Activated naive CD8-positive, alpha-beta T cell treated with anti-CD3 and anti-CD28 coated beads for 36 hours (primary cell): ENCODE measurements around the gene RUVBL1. TPM values are rescaled to one million over a fixed set of nuclear protein-coding genes. Genes with fewer than 3 reads are reported as not detected.

Experiments used
- DNase-seq: peaks from one replicate; pipeline ENCODE4 v3.0.0; 2021
- H3K27ac Mint-ChIP-seq: one replicate; pipeline ENCODE4 v1.8.0; 2022; ENCODE audit warnings: mild to moderate bottlenecking, moderate library complexity, mixed read lengths
- H3K27me3 Mint-ChIP-seq: one replicate; pipeline ENCODE4 v1.8.0; 2022; ENCODE audit warnings: mild to moderate bottlenecking, mixed read lengths
- H3K36me3 Mint-ChIP-seq: one replicate; pipeline ENCODE4 v1.8.0; 2021; ENCODE audit warnings: mild to moderate bottlenecking, mixed read lengths
- H3K4me1 Mint-ChIP-seq: one replicate; pipeline ENCODE4 v1.8.0; 2021; ENCODE audit warnings: mixed read lengths
- H3K4me3 Mint-ChIP-seq: one replicate; pipeline ENCODE4 v1.8.0; 2022; ENCODE audit warnings: mild to moderate bottlenecking, moderate library complexity, mixed read lengths
- H3K9me3 Mint-ChIP-seq: one replicate; pipeline ENCODE4 v1.8.0; 2022; ENCODE audit warnings: mixed read lengths
- total RNA-seq, 2 experiments: library from RNA; stranded (reverse); gene quantifications; one replicate each; pipeline ENCODE4 v1.2.3, GENCODE V29; 2021

The RUVBL1 gene
- total RNA-seq, 2 experiments from 2014 or later = 120 to 122 TPM

GRCh38 chr3:128081226-128081625 lies 42.4 kb downstream of the RUVBL1 start:
- Mint-ChIP-seq H3K4me3 (no peak overlapping the region), H3K4me1 (peaks cover 5% of the 10 kb centered on the region), H3K27me3 (no peaks in the 10 kb centered on the region), H3K36me3 (peaks cover 39% of the 10 kb centered on the region), H3K27ac (no peak overlapping the region), H3K9me3 (no peaks in the 10 kb centered on the region)
- DNase-seq = no peak

GRCh38 chr3:128080323-128081080 lies 43.1 kb downstream of the RUVBL1 start:
- Mint-ChIP-seq H3K4me1 (peaks cover 5% of the 10 kb centered on the region), H3K4me3 (no peak overlapping the region), H3K36me3 (peaks cover 34% of the 10 kb centered on the region), H3K9me3 (no peaks in the 10 kb centered on the region), H3K27ac (no peak overlapping the region), H3K27me3 (no peaks in the 10 kb centered on the region)
- no peak for DNase-seq

- Mint-ChIP-seq H3K4me1 (peaks cover 9% of the 10 kb centered on the region), H3K9me3 (no peaks in the 10 kb centered on the region), H3K27me3 (no peaks in the 10 kb centered on the region), H3K27ac (no peak overlapping the region), H3K4me3 (no peak overlapping the region), H3K36me3 (peaks cover 30% of the 10 kb centered on the region)
- DNase-seq = no peak
These were observed 43.8 kb downstream of the RUVBL1 start for GRCh38 chr3:128079823-128080222.

GRCh38 chr3:128078875-128079274 lies 44.7 kb downstream of the RUVBL1 start:
- Mint-ChIP-seq H3K27me3 (no peaks in the 10 kb centered on the region), H3K4me3 (no peak overlapping the region), H3K27ac (no peak overlapping the region), H3K9me3 (no peaks in the 10 kb centered on the region), H3K36me3 (peaks cover 27% of the 10 kb centered on the region), H3K4me1 (peaks cover 9% of the 10 kb centered on the region)
- no peak for DNase-seq

- Mint-ChIP-seq H3K4me3 (no peak overlapping the region), H3K9me3 (no peaks in the 10 kb centered on the region), H3K36me3 (peaks cover 27% of the 10 kb centered on the region), H3K27me3 (no peaks in the 10 kb centered on the region), H3K4me1 (peaks cover 9% of the 10 kb centered on the region), H3K27ac (no peak overlapping the region)
- no peak for DNase-seq
These were observed 45.3 kb downstream of the RUVBL1 start for GRCh38 chr3:128078322-128078721.

- DNase-seq = no peak
- Mint-ChIP-seq H3K27me3 (no peaks in the 10 kb centered on the region), H3K36me3 (peaks cover 23% of the 10 kb centered on the region), H3K27ac (no peak overlapping the region), H3K4me1 (peaks cover 9% of the 10 kb centered on the region), H3K4me3 (no peak overlapping the region), H3K9me3 (no peaks in the 10 kb centered on the region)
These were observed 45.9 kb downstream of the RUVBL1 start for GRCh38 chr3:128077665-128078064.

GRCh38 chr3:128077202-128077624 lies 46.4 kb downstream of the RUVBL1 start:
- Mint-ChIP-seq H3K27ac (no peak overlapping the region), H3K9me3 (no peaks in the 10 kb centered on the region), H3K4me1 (peaks cover 9% of the 10 kb centered on the region), H3K27me3 (no peaks in the 10 kb centered on the region), H3K36me3 (peaks cover 18% of the 10 kb centered on the region), H3K4me3 (no peak overlapping the region)
- DNase-seq = no peak

GRCh38 chr3:128076483-128077201 lies 47.0 kb downstream of the RUVBL1 start:
- H3K27ac Mint-ChIP-seq = no peak overlapping the region
- peaks cover 16% of the 10 kb centered on the region for H3K36me3 Mint-ChIP-seq
- H3K9me3 Mint-ChIP-seq = no peaks in the 10 kb centered on the region
- peaks cover 9% of the 10 kb centered on the region for H3K4me1 Mint-ChIP-seq
- no peaks in the 10 kb centered on the region for H3K27me3 Mint-ChIP-seq
- H3K4me3 Mint-ChIP-seq = peak overlapping the region; percentile 25
- peak; percentile 51 for DNase-seq

GRCh38 chr3:128075522-128076482 lies 47.8 kb downstream of the RUVBL1 start:
- H3K4me1 Mint-ChIP-seq = peaks cover 9% of the 10 kb centered on the region
- DNase-seq = peak; percentile 85
- no peaks in the 10 kb centered on the region for H3K9me3 Mint-ChIP-seq
- peak overlapping the region; percentile 42 for H3K4me3 Mint-ChIP-seq
- H3K27me3 Mint-ChIP-seq = no peaks in the 10 kb centered on the region
- H3K27ac Mint-ChIP-seq = no peak overlapping the region
- peaks cover 13% of the 10 kb centered on the region for H3K36me3 Mint-ChIP-seq

GRCh38 chr3:128074851-128075521 lies 48.6 kb downstream of the RUVBL1 start:
- Mint-ChIP-seq H3K36me3 (peaks cover 11% of the 10 kb centered on the region), H3K27me3 (no peaks in the 10 kb centered on the region), H3K27ac (no peak overlapping the region), H3K4me3 (no peak overlapping the region), H3K9me3 (no peaks in the 10 kb centered on the region), H3K4me1 (peaks cover 7% of the 10 kb centered on the region)
- no peak for DNase-seq

GRCh38 chr3:128073807-128074206 lies 49.8 kb downstream of the RUVBL1 start:
- no peak for DNase-seq
- H3K4me3 Mint-ChIP-seq = no peak overlapping the region
- peaks cover 7% of the 10 kb centered on the region for H3K4me1 Mint-ChIP-seq
- H3K9me3 Mint-ChIP-seq = no peaks in the 10 kb centered on the region
- no peak overlapping the region for H3K27ac Mint-ChIP-seq
- peaks cover 10% of the 10 kb centered on the region for H3K36me3 Mint-ChIP-seq
- H3K27me3 Mint-ChIP-seq = no peaks in the 10 kb centered on the region

- H3K9me3 Mint-ChIP-seq = no peaks in the 10 kb centered on the region
- no peak overlapping the region for H3K27ac Mint-ChIP-seq
- no peak for DNase-seq
- no peak overlapping the region for H3K4me3 Mint-ChIP-seq
- peaks cover 9% of the 10 kb centered on the region for H3K4me1 Mint-ChIP-seq
- no peaks in the 10 kb centered on the region for H3K27me3 Mint-ChIP-seq
- H3K36me3 Mint-ChIP-seq = peaks cover 16% of the 10 kb centered on the region
These were observed 50.4 kb downstream of the RUVBL1 start for GRCh38 chr3:128073185-128073725.

- Mint-ChIP-seq H3K27ac (no peak overlapping the region), H3K36me3 (peaks cover 20% of the 10 kb centered on the region), H3K4me3 (no peak overlapping the region), H3K9me3 (no peaks in the 10 kb centered on the region), H3K27me3 (no peaks in the 10 kb centered on the region), H3K4me1 (peaks cover 8% of the 10 kb centered on the region)
- DNase-seq = no peak
These were observed 51.0 kb downstream of the RUVBL1 start for GRCh38 chr3:128072454-128073184.
